ENCODE measurements around the gene CCNL2.
"Not testable (repeated sequence)": the region's sequence is repeated elsewhere in the genome, so short reads cannot be mapped to it uniquely, and the experiment has no call there.

CCNL2 gene

GRCh38 chr1:1418464-1419362 is 19.6 kb upstream of the CCNL2 start:
- H3K4me3 ChIP-seq (ENCODE audit: low read depth, low read length), result no peak overlapping the region
- DNase-seq, result no peak
- in situ Hi-C loops (cut with HindIII; ENCODE audit: low pct_ligation_motif_present, low sequenced_read_pairs), result no loop called here
- H3K27me3 ChIP-seq (replicated peaks), result no peaks in the 10 kb centered on the region
- TF ChIP-seq CTCF (IDR thresholded peaks at IDR 0.05; ENCODE audit: low read depth, low read length, missing control alignments), result no peak
- H3K36me3 ChIP-seq (replicated peaks), result no peaks in the 10 kb centered on the region
- no peak overlapping the region for H3K27ac ChIP-seq

GRCh38 chr1:1417825-1418463 is 18.8 kb upstream of the CCNL2 start:
- DNase-seq; H3K36me3 ChIP-seq (replicated peaks); H3K27ac ChIP-seq; H3K4me3 ChIP-seq (ENCODE audit: low read depth, low read length); in situ Hi-C loops (cut with HindIII; ENCODE audit: low pct_ligation_motif_present, low sequenced_read_pairs); H3K27me3 ChIP-seq (replicated peaks): not testable (repeated sequence)

- H3K4me3 ChIP-seq (ENCODE audit: low read depth, low read length); DNase-seq; H3K27ac ChIP-seq; H3K27me3 ChIP-seq (replicated peaks); in situ Hi-C loops (cut with HindIII; ENCODE audit: low pct_ligation_motif_present, low sequenced_read_pairs); H3K36me3 ChIP-seq (replicated peaks): not testable (repeated sequence)
Observed at GRCh38 chr1:1417396-1417795, 18.3 kb upstream of the CCNL2 start.

- no peaks in the 10 kb centered on the region for H3K36me3 ChIP-seq (replicated peaks)
- no peaks in the 10 kb centered on the region for H3K27me3 ChIP-seq (replicated peaks)
- H3K4me3 ChIP-seq (ENCODE audit: low read depth, low read length), result no peak overlapping the region
- TF ChIP-seq CTCF (IDR thresholded peaks at IDR 0.05; ENCODE audit: low read depth, low read length, missing control alignments), result no peak
- DNase-seq, result no peak
- no peak overlapping the region for H3K27ac ChIP-seq
- in situ Hi-C loops (cut with HindIII; ENCODE audit: low pct_ligation_motif_present, low sequenced_read_pairs), result no loop called here
Observed at GRCh38 chr1:1415751-1416150, 16.6 kb upstream of the CCNL2 start.

GRCh38 chr1:1412311-1412902 is 13.3 kb upstream of the CCNL2 start:
- in situ Hi-C loops (cut with HindIII; ENCODE audit: low pct_ligation_motif_present, low sequenced_read_pairs); H3K4me3 ChIP-seq (ENCODE audit: low read depth, low read length); DNase-seq; H3K27ac ChIP-seq; H3K27me3 ChIP-seq (replicated peaks); H3K36me3 ChIP-seq (replicated peaks): not testable (repeated sequence)

- H3K36me3 ChIP-seq (replicated peaks), result peaks cover 7% of the 10 kb centered on the region
- no peak overlapping the region for H3K4me3 ChIP-seq (ENCODE audit: low read depth, low read length)
- H3K27ac ChIP-seq, result no peak overlapping the region
- TF ChIP-seq CTCF (IDR thresholded peaks at IDR 0.05; ENCODE audit: low read depth, low read length, missing control alignments), result no peak
- in situ Hi-C loops (cut with HindIII; ENCODE audit: low pct_ligation_motif_present, low sequenced_read_pairs), result no loop called here
- no peak for DNase-seq
- no peaks in the 10 kb centered on the region for H3K27me3 ChIP-seq (replicated peaks)
Observed at GRCh38 chr1:1411626-1412025, 12.5 kb upstream of the CCNL2 start.

GRCh38 chr1:1410238-1410637 is 11.1 kb upstream of the CCNL2 start:
- H3K36me3 ChIP-seq (replicated peaks), result peaks cover 12% of the 10 kb centered on the region
- H3K4me3 ChIP-seq (ENCODE audit: low read depth, low read length); H3K27me3 ChIP-seq (replicated peaks); in situ Hi-C loops (cut with HindIII; ENCODE audit: low pct_ligation_motif_present, low sequenced_read_pairs); H3K27ac ChIP-seq; DNase-seq: not testable (repeated sequence)

Measured in brain microvascular endothelial cell (primary cell).